H1 (cell line): ENCODE measurements around the gene MCM9. TPM values are rescaled to one million over a fixed set of nuclear protein-coding genes. Genes with fewer than 3 reads are reported as not detected.
A peak's percentile ranks its signal among the peaks of the same experiment; 100 is the strongest.

Source experiments
- CTCF ChIA-PET: fragments of 300-600 bp; sonication (Branson Sonifier 250); formaldehyde crosslinking; loops from one replicate; lab custom pipeline; 2021; ENCODE audit not compliant: partially characterized antibody; lab: Charles Lee
- POLR2A ChIA-PET: fragments of 300-600 bp; sonication (Branson Sonifier 250); formaldehyde crosslinking; loops from one replicate; lab custom pipeline; 2021; ENCODE audit warnings: inconsistent platforms; ENCODE audit not compliant: partially characterized antibody; lab: Charles Lee
- DNase-seq, 2 experiments: peaks; one replicate each; pipeline versions ENCODE4 v3.0.0 to v3.0.0-alpha.2; 2010 to 2022; ENCODE audit warnings: low spot score in 2 of 2, low read depth in 1 of 2, mixed read lengths in 1 of 2
- FAIRE-seq: peaks from 2 replicates; lab custom pipeline; 2011; peaks lifted over from hg19 to GRCh38; lab: Jason Lieb, UNC
- H2AFZ ChIP-seq: 2 replicates; pipeline ENCODE4 v1.8.1; 2012; ENCODE audit warnings: low read length, inconsistent platforms
- H2AK5ac ChIP-seq: 2 replicates; pipeline ENCODE4 v1.6.1; 2013; ENCODE audit warnings: low read depth, low read length
- H2BK120ac ChIP-seq: replicated peaks from 2 replicates; pipeline ENCODE3; 2013; ENCODE audit warnings: low read depth, low read length, inconsistent platforms
- H2BK12ac ChIP-seq: 2 replicates; pipeline ENCODE4 v1.6.1; 2013; ENCODE audit warnings: low read depth, low read length
- H2BK15ac ChIP-seq: 2 replicates; pipeline ENCODE4 v1.6.1; 2013; ENCODE audit warnings: low read length
- H2BK20ac ChIP-seq: 2 replicates; pipeline ENCODE4 v1.6.1; 2013; ENCODE audit warnings: low read length
- H2BK5ac ChIP-seq: 2 replicates; pipeline ENCODE4 v1.6.1; 2013; ENCODE audit warnings: low read depth, low read length
- H3K14ac ChIP-seq: 2 replicates; pipeline ENCODE4 v1.6.1; 2013; ENCODE audit warnings: inconsistent platforms; ENCODE audit not compliant: insufficient read length
- H3K18ac ChIP-seq: 2 replicates; pipeline ENCODE4 v1.6.1; 2013; ENCODE audit warnings: low read length; ENCODE audit errors: extremely low read depth
- H3K23ac ChIP-seq: 2 replicates; pipeline ENCODE4 v1.6.1; 2013; ENCODE audit warnings: inconsistent platforms; ENCODE audit not compliant: insufficient read length
- H3K23me2 ChIP-seq: 2 replicates; pipeline ENCODE4 v1.6.1; 2013; ENCODE audit warnings: low read depth, low read length
- H3K27ac ChIP-seq: 2 replicates; pipeline ENCODE4 v1.6.1; 2011; ENCODE audit warnings: low read depth, low read length, inconsistent platforms
- H3K27me3 ChIP-seq, 4 experiments: replicated peaks in 1 of 4; 1 replicate in 1 of 4; 2 replicates in 3 of 4; pipeline versions ENCODE4 v1.6.1 to v1.8.1; 2011 to 2013; ENCODE audit warnings: low read length in 3 of 4, mild to moderate bottlenecking in 3 of 4, inconsistent platforms in 2 of 4, mixed read lengths in 2 of 4, moderate library complexity in 1 of 4; ENCODE audit not compliant: control insufficient read depth in 3 of 4, insufficient read depth in 3 of 4; ENCODE audit errors: extremely low read depth in 1 of 4
- H3K36me3 ChIP-seq, 4 experiments: 2 replicates each; pipeline versions ENCODE4 v1.6.1 to v1.8.1; 2011 to 2013; ENCODE audit warnings: mild to moderate bottlenecking in 4 of 4, low read length in 3 of 4, moderate library complexity in 2 of 4, control low read depth in 1 of 4, inconsistent platforms in 1 of 4; ENCODE audit not compliant: insufficient read depth in 4 of 4, control insufficient read depth in 2 of 4
- H3K4ac ChIP-seq: replicated peaks from 2 replicates; pipeline ENCODE3; 2013; ENCODE audit warnings: low read length, low read depth, mixed read lengths, inconsistent platforms; ENCODE audit not compliant: insufficient read length
- H3K4me1 ChIP-seq, 4 experiments: replicated peaks in 1 of 4; 1 replicate in 1 of 4; 2 replicates in 3 of 4; pipeline versions ENCODE4 v1.6.1 to v1.8.1; 2011 to 2013; ENCODE audit warnings: low read length in 3 of 4, inconsistent platforms in 2 of 4, mixed read lengths in 1 of 4; ENCODE audit not compliant: insufficient read depth in 4 of 4, control insufficient read depth in 3 of 4
- H3K4me2 ChIP-seq, 2 experiments: 2 replicates each; pipeline versions ENCODE4 v1.6.1 to v1.8.1; 2011 to 2013; ENCODE audit warnings: low read depth in 2 of 2, low read length in 2 of 2, control low read depth in 1 of 2, inconsistent platforms in 1 of 2, mild to moderate bottlenecking in 1 of 2; ENCODE audit not compliant: insufficient read depth in 1 of 2
- H3K4me3 ChIP-seq, 4 experiments: fragments of 200-600, 300-600 bp in 1 of 4; sonication (generic), shearing (Covaris generic), sonication (Bioruptor Twin) in 1 of 4; 2 replicates each; pipeline versions ENCODE4 v1.5.1 to v1.8.1; 2011 to 2016; ENCODE audit warnings: low read length in 4 of 4, low read depth in 3 of 4, control low read depth in 2 of 4, inconsistent platforms in 2 of 4, mild to moderate bottlenecking in 2 of 4, mixed read lengths in 1 of 4, moderate library complexity in 1 of 4; ENCODE audit not compliant: insufficient read depth in 2 of 4; ENCODE audit errors: extremely low read depth in 1 of 4
- H3K56ac ChIP-seq: replicated peaks from 2 replicates; pipeline ENCODE3; 2013; ENCODE audit warnings: low read depth, mild to moderate bottlenecking, mixed read lengths, low read length, inconsistent platforms; ENCODE audit not compliant: insufficient read length
- H3K79me1 ChIP-seq: 2 replicates; pipeline ENCODE4 v1.6.1; 2013; ENCODE audit warnings: low read depth, low read length, control low read depth
- H3K79me2 ChIP-seq, 2 experiments: 2 replicates each; pipeline versions ENCODE4 v1.6.1 to v1.8.1; 2012 to 2013; ENCODE audit warnings: low read length in 2 of 2, mild to moderate bottlenecking in 2 of 2, inconsistent platforms in 1 of 2; ENCODE audit not compliant: insufficient read depth in 2 of 2, control insufficient read depth in 1 of 2
- H3K9ac ChIP-seq, 4 experiments: replicated peaks in 1 of 4; 1 replicate in 1 of 4; 2 replicates in 3 of 4; pipeline versions ENCODE4 v1.6.1 to v1.8.1; 2011 to 2013; ENCODE audit warnings: low read depth in 3 of 4, low read length in 3 of 4, control low read depth in 2 of 4, mild to moderate bottlenecking in 2 of 4, moderate library complexity in 2 of 4, inconsistent platforms in 1 of 4; ENCODE audit errors: extremely low read depth in 1 of 4
- H3K9me3 ChIP-seq, 2 experiments: 2 replicates each; pipeline versions ENCODE4 v1.6.1 to v1.8.1; 2012 to 2013; ENCODE audit warnings: mild to moderate bottlenecking in 2 of 2, moderate library complexity in 2 of 2, control low read depth in 1 of 2, inconsistent platforms in 1 of 2, low read depth in 1 of 2, low read length in 1 of 2, mixed read lengths in 1 of 2; ENCODE audit not compliant: insufficient read depth in 2 of 2
- H4K20me1 ChIP-seq, 2 experiments: replicated peaks in 1 of 2; 2 replicates each; pipeline versions ENCODE3 to v1.8.1; 2011 to 2013; ENCODE audit warnings: inconsistent platforms in 2 of 2, low read length in 2 of 2, mild to moderate bottlenecking in 1 of 2; ENCODE audit not compliant: insufficient read depth in 2 of 2, control insufficient read depth in 1 of 2
- H4K5ac ChIP-seq: 2 replicates; pipeline ENCODE4 v1.6.1; 2013; ENCODE audit warnings: low read length, low read depth, mixed read lengths, inconsistent platforms; ENCODE audit not compliant: insufficient read length
- H4K8ac ChIP-seq: 2 replicates; pipeline ENCODE4 v1.8.0; 2013; ENCODE audit warnings: mild to moderate bottlenecking, moderate library complexity, low read length, inconsistent platforms; ENCODE audit not compliant: insufficient read depth; ENCODE audit errors: extremely low read depth
- H4K91ac ChIP-seq: replicated peaks from 2 replicates; pipeline ENCODE3; 2013; ENCODE audit warnings: low read length, mixed read lengths, inconsistent platforms; ENCODE audit not compliant: insufficient read length
- BACH1 ChIP-seq: IDR thresholded peaks from 2 replicates; pipeline ENCODE4 v1.6.1; 2012; ENCODE audit warnings: low read length, improper control_type of control experiment
- CHD2 ChIP-seq: IDR thresholded peaks from 2 replicates; pipeline ENCODE4 v1.6.1; 2012; ENCODE audit warnings: low read length, improper control_type of control experiment
- EGR1 ChIP-seq: IDR thresholded peaks from 2 replicates; pipeline ENCODE4 v1.6.1; 2011; ENCODE audit warnings: low read depth, low read length, borderline replicate concordance
- HDAC6 ChIP-seq: IDR thresholded peaks from one replicate; pipeline ENCODE4 v1.7.1; 2012; ENCODE audit warnings: low read depth, mild to moderate bottlenecking, inconsistent platforms, low read length, moderate library complexity
- MAFK ChIP-seq: IDR thresholded peaks from 2 replicates; pipeline ENCODE4 v1.6.1; 2012; ENCODE audit warnings: low read depth, mild to moderate bottlenecking, improper control_type of control experiment, low read length
- RBBP5 ChIP-seq: IDR thresholded peaks from 2 replicates; pipeline ENCODE4 v1.7.1; 2012; ENCODE audit warnings: low read depth, mild to moderate bottlenecking, inconsistent platforms, low read length, moderate library complexity, borderline replicate concordance
- WGBS, 2 experiments: shearing (Covaris generic) in 1 of 2; methylation state at CpG; one replicate each; pipeline versions ENCODE4 v1.1.6 to v1.1.7; 2013 to 2015; ENCODE audit warnings: low lambda C conversion rate in 2 of 2, mixed read lengths in 2 of 2, inconsistent platforms in 1 of 2, low coverage in 1 of 2, missing lambda C conversion rate in 1 of 2; ENCODE audit not compliant: insufficient replicate concordance in 2 of 2, insufficient coverage in 1 of 2, insufficient read length in 1 of 2; ENCODE audit errors: extremely low coverage in 1 of 2, missing lambda C conversion rate in 1 of 2; 5-methylcytosine and 5-hydroxymethylcytosine counted together
- polyA plus RNA-seq, 7 experiments: library from polyadenylated mRNA; depleted of rRNA in 3 of 7; stranded (reverse) in 5 of 7; unstranded in 2 of 7; fragments of >200 nt in 5 of 7; fragments of 200-250 nt in 2 of 7; gene quantifications; 1 replicate in 5 of 7; 2 replicates in 1 of 7; 4 replicates in 1 of 7; pipeline versions ENCODE4 v1.2.1 to v1.2.3, GENCODE V29; 2011 to 2013; ENCODE audit warnings: missing spikeins in 2 of 7, mixed read lengths in 2 of 7
- total RNA-seq: library from RNA; stranded (reverse); fragmentation: NEBNext Ultra II Directional; extraction: Animal tissue kit (Norgen Biotek cat#: 25700); gene quantifications from 2 replicates; pipeline ENCODE4 v1.2.1, GENCODE V29; 2021
- TF ChIP-seq, protein P1 (sequence below): IDR thresholded peaks from 2 replicates; pipeline ENCODE4 v1.6.1; 2011; ENCODE audit warnings: low read depth, mild to moderate bottlenecking, low read length; ENCODE audit not compliant: insufficient read depth

The MCM9 gene
- total and polyA plus RNA-seq, 2 of the 8 experiments (the other 6 are each of a cell fraction or from before 2014, with no cell fraction given) = 3.7 to 11.4 TPM

GRCh38 chr6:118881440-118882313 lies 53.3 kb downstream of the MCM9 start:
- Histone ChIP-seq H3K56ac (no peak overlapping the region), H2BK120ac (no peak overlapping the region), H2BK20ac (no peak overlapping the region), H3K23me2 (no peaks in the 10 kb centered on the region), H3K4me3 (no peak overlapping the region), H3K79me2 (no peaks in the 10 kb centered on the region; a peak in 1 of 4 replicates), H3K27ac (no peak overlapping the region), H2BK15ac (no peak overlapping the region)
- CTCF ChIA-PET = interaction anchor here (0.6 to 2.2 kb wide), 7 partner anchors 9 to 229 kb away, joined by 3 to 8 read pairs (median 4); no protein-coding TSS in a partner anchor
- DNase-seq = no peak
- no peak for TF ChIP-seq RBBP5
- TF ChIP-seq MAFK = 0 out of 2 replicates have a peak, but pooled peaks have one; percentile 9
- no peak for TF ChIP-seq HDAC6
- TF ChIP-seq EGR1 = no peak
- TF ChIP-seq, protein P1, sequence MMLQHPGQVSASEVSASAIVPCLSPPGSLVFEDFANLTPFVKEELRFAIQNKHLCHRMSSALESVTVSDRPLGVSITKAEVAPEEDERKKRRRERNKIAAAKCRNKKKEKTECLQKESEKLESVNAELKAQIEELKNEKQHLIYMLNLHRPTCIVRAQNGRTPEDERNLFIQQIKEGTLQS = no peak
- no peak for TF ChIP-seq CHD2
- TF ChIP-seq BACH1 = peak; percentile 42; the same call in 1 of the 2 replicates
- TF ChIP-seq, all 59 proteins: peak for 2
- Histone ChIP-seq H3K18ac (peak overlapping the region; percentile 51; the same call in 1 of the 2 replicates), H4K5ac (no peak overlapping the region), H3K79me1 (no peaks in the 10 kb centered on the region; the same call in 1 of the 2 replicates), H3K9me3 (no peaks in the 10 kb centered on the region), H3K14ac (no peak overlapping the region), H4K20me1 (no peaks in the 10 kb centered on the region), H3K9ac (no peak overlapping the region), H4K8ac (no peak overlapping the region), H3K4ac (no peak overlapping the region), H4K91ac (no peak overlapping the region), H3K23ac (no peak overlapping the region), H2BK12ac (0 out of 2 replicates have a peak overlapping the region, but pooled peaks have one; percentile 29), H3K36me3 (no peaks in the 10 kb centered on the region; a peak in 1 of 8 replicates), H2AK5ac (no peak overlapping the region), H3K4me1 (peaks cover 0 to 6% (median 3%) of the 10 kb centered on the region in 4 experiments; a peak in 4 of 7 replicates), H3K27me3 (no peaks in the 10 kb centered on the region), H2BK5ac (no peak overlapping the region), H3K4me2 (peak overlapping the region in 1 of 2 experiments; percentile 20; a peak in 2 of 4 replicates), H2AFZ (peak overlapping the region; percentile 37; the same call in 1 of the 2 replicates)
- POLR2A ChIA-PET = interaction anchor here (0.8 to 2.5 kb wide), 3 partner anchors 9 to 12 kb away, joined by 5 to 19 read pairs (median 8); partner anchors contain the start of gene ASF1A
- 84% methylated on average over 9 of the region's 9 CpGs; no CpG with 5 or more reads in 1 of the 2 experiments for WGBS, 2 experiments
- peak; percentile 65 for FAIRE-seq
